SK-N-SH (cell line): ENCODE results near the gene UNC79. TPM values are rescaled to one million over a fixed set of nuclear protein-coding genes. Genes with fewer than 3 reads are reported as not detected.

ENCODE experiments used
- CTCF ChIA-PET: fragments of 300-600, 350-600 bp; formaldehyde crosslinking; extraction: SDS; loops from one replicate; lab custom pipeline; 2021; lab: Yijun Ruan, JAX
- POLR2A ChIA-PET: fragments of 350-600 bp; sonication (Branson Sonifier 250); formaldehyde crosslinking; extraction: SDS; loops from one replicate; lab custom pipeline; 2020; ENCODE audit warnings: antibody characterized with exemption, inconsistent platforms; lab: Yijun Ruan, JAX
- DNase-seq: peaks from one replicate; pipeline ENCODE4 v3.0.0; 2012
- H2AFZ ChIP-seq: fragments of 200-600 bp; sonication (generic); 2 replicates; pipeline ENCODE4 v1.8.1; 2016; ENCODE audit warnings: antibody characterized with exemption, mild to moderate bottlenecking, low read depth
- H3F3A ChIP-seq: fragments of 200-600 bp; sonication (generic); replicated peaks from 2 replicates; pipeline ENCODE3; 2016; ENCODE audit warnings: antibody characterized with exemption, mild to moderate bottlenecking; ENCODE audit not compliant: insufficient read depth
- H3K27ac ChIP-seq, 2 experiments: fragments of 200-500 bp in 1 of 2; fragments of 200-600 bp in 1 of 2; sonication (Bioruptor generic) in 1 of 2; sonication (generic), shearing (Covaris generic) in 1 of 2; 2 replicates each; pipeline versions ENCODE4 v1.5.1 to v1.6.1; 2014 to 2016; ENCODE audit warnings: low read depth in 2 of 2, inconsistent platforms in 1 of 2, low read length in 1 of 2, mild to moderate bottlenecking in 1 of 2, mixed read lengths in 1 of 2
- H3K27me3 ChIP-seq: fragments of 200-600 bp; sonication (generic), shearing (Covaris generic); 2 replicates; pipeline ENCODE4 v1.6.1; 2016; ENCODE audit warnings: mixed run types; ENCODE audit not compliant: insufficient read depth
- H3K36me3 ChIP-seq, 2 experiments: fragments of 200-500 bp in 1 of 2; fragments of 200-600 bp in 1 of 2; sonication (Bioruptor generic) in 1 of 2; sonication (generic) in 1 of 2; replicated peaks in 1 of 2; 2 replicates each; pipeline versions ENCODE3 to v1.5.1; 2014 to 2016; ENCODE audit warnings: low read length in 1 of 2, mild to moderate bottlenecking in 1 of 2; ENCODE audit not compliant: insufficient read depth in 2 of 2, control insufficient read depth in 1 of 2
- H3K4me1 ChIP-seq, 2 experiments: fragments of 200-500 bp in 1 of 2; fragments of 200-600 bp in 1 of 2; sonication (Bioruptor generic) in 1 of 2; sonication (generic), shearing (Covaris generic) in 1 of 2; 2 replicates each; pipeline versions ENCODE4 v1.5.1 to v1.6.1; 2014 to 2016; ENCODE audit warnings: low read depth in 1 of 2, low read length in 1 of 2, mixed run types in 1 of 2; ENCODE audit not compliant: insufficient read depth in 2 of 2, control insufficient read depth in 1 of 2
- H3K4me2 ChIP-seq: fragments of 200-600 bp; sonication (generic), shearing (Covaris generic); 2 replicates; pipeline ENCODE4 v1.6.1; 2017; ENCODE audit warnings: mixed run types
- H3K4me3 ChIP-seq, 2 experiments: fragments of 200-500 bp in 1 of 2; fragments of 200-600 bp in 1 of 2; sonication (Bioruptor generic) in 1 of 2; sonication (generic), shearing (Covaris generic) in 1 of 2; 2 replicates each; pipeline versions ENCODE4 v1.5.1 to v1.8.1; 2014 to 2016; ENCODE audit warnings: low read depth in 2 of 2, inconsistent platforms in 1 of 2, low read length in 1 of 2, mild to moderate bottlenecking in 1 of 2, mixed read lengths in 1 of 2, moderate library complexity in 1 of 2
- H3K79me2 ChIP-seq: fragments of 200-600 bp; sonication (generic); 2 replicates; pipeline ENCODE4 v1.8.1; 2017; ENCODE audit warnings: mild to moderate bottlenecking; ENCODE audit not compliant: insufficient read depth
- H3K9ac ChIP-seq: fragments of 200-600 bp; sonication (generic); 2 replicates; pipeline ENCODE4 v1.6.1; 2017; ENCODE audit warnings: mixed run types
- H3K9me2 ChIP-seq: fragments of 200-600 bp; sonication (generic); 2 replicates; pipeline ENCODE4 v1.6.1; 2017; ENCODE audit warnings: mixed run types
- H3K9me3 ChIP-seq: fragments of 200-600 bp; sonication (generic); 2 replicates; pipeline ENCODE4 v1.6.1; 2017; ENCODE audit warnings: mixed run types, mild to moderate bottlenecking, moderate library complexity
- H4K20me1 ChIP-seq: fragments of 200-600 bp; sonication (generic); 2 replicates; pipeline ENCODE4 v1.6.1; 2017; ENCODE audit warnings: mild to moderate bottlenecking, mixed run types; ENCODE audit not compliant: insufficient read depth
- FOSL2 ChIP-seq: IDR thresholded peaks from 2 replicates; pipeline ENCODE4 v1.4.0; 2012; ENCODE audit warnings: low read depth, mild to moderate bottlenecking, moderate library complexity, borderline replicate concordance
- FOXJ3 ChIP-seq: sonication (generic); formaldehyde crosslinking; IDR thresholded peaks from 2 replicates; pipeline ENCODE4 v1.5.1; 2020; ENCODE audit warnings: mild to moderate bottlenecking, missing genetic modification reagents
- FOXM1 ChIP-seq: IDR thresholded peaks from 2 replicates; pipeline ENCODE4 v1.4.0; 2012; ENCODE audit warnings: low read depth, mild to moderate bottlenecking
- GABPA ChIP-seq: IDR thresholded peaks from 2 replicates; pipeline ENCODE4 v1.4.0; 2012; ENCODE audit warnings: low read depth, mild to moderate bottlenecking
- JUND ChIP-seq: IDR thresholded peaks from 2 replicates; pipeline ENCODE4 v1.4.0; 2012
- MEF2A ChIP-seq: IDR thresholded peaks from 2 replicates; pipeline ENCODE4 v1.4.0; 2012; ENCODE audit warnings: low read depth, borderline replicate concordance
- NFIC ChIP-seq: IDR thresholded peaks from 2 replicates; pipeline ENCODE4 v1.4.0; 2012; ENCODE audit warnings: borderline replicate concordance
- RAD21 ChIP-seq: IDR thresholded peaks from 2 replicates; pipeline ENCODE4 v1.6.1; 2012; ENCODE audit warnings: mild to moderate bottlenecking, low read length
- SMC3 ChIP-seq: IDR thresholded peaks from 2 replicates; pipeline ENCODE4 v1.6.1; 2012; ENCODE audit warnings: low read depth, low read length, improper control_type of control experiment
- TCF12 ChIP-seq: IDR thresholded peaks from 2 replicates; pipeline ENCODE4 v1.4.0; 2012
- TEAD4 ChIP-seq: IDR thresholded peaks from 2 replicates; pipeline ENCODE4 v1.4.0; 2012; ENCODE audit warnings: mild to moderate bottlenecking, borderline replicate concordance; ENCODE audit not compliant: insufficient read depth
- YY1 ChIP-seq: IDR thresholded peaks from 2 replicates; pipeline ENCODE4 v1.4.0; 2012; ENCODE audit warnings: low read depth, mild to moderate bottlenecking
- WGBS: methylation state at CpG from one replicate; pipeline ENCODE4 v1.1.6; 2017; ENCODE audit warnings: low lambda C conversion rate; 5-methylcytosine and 5-hydroxymethylcytosine counted together
- polyA plus RNA-seq, 3 experiments: library from polyadenylated mRNA; depleted of rRNA; stranded (reverse); fragments of >200 nt; gene quantifications; 2 replicates each; pipeline ENCODE4 v1.2.3, GENCODE V29; 2012
- TF ChIP-seq, protein P1 (sequence below): IDR thresholded peaks from 2 replicates; pipeline ENCODE4 v1.4.0; 2012; ENCODE audit warnings: low read depth, borderline replicate concordance
- TF ChIP-seq, protein P2 (sequence below): IDR thresholded peaks from 2 replicates; pipeline ENCODE4 v1.6.1; 2012; ENCODE audit warnings: mild to moderate bottlenecking, low read depth, low read length, moderate library complexity
- TF ChIP-seq, protein P3 (sequence below): IDR thresholded peaks from 2 replicates; pipeline ENCODE4 v1.4.0; 2012; ENCODE audit warnings: low read depth
- TF ChIP-seq, protein P4 (sequence below): IDR thresholded peaks from 2 replicates; pipeline ENCODE4 v1.4.0; 2012; ENCODE audit warnings: low read depth, borderline replicate concordance

Gene UNC79
- polyA plus RNA-seq, 1 of the 3 experiments (the other 2 are of a cell fraction) = 0.10 TPM

DNA sequence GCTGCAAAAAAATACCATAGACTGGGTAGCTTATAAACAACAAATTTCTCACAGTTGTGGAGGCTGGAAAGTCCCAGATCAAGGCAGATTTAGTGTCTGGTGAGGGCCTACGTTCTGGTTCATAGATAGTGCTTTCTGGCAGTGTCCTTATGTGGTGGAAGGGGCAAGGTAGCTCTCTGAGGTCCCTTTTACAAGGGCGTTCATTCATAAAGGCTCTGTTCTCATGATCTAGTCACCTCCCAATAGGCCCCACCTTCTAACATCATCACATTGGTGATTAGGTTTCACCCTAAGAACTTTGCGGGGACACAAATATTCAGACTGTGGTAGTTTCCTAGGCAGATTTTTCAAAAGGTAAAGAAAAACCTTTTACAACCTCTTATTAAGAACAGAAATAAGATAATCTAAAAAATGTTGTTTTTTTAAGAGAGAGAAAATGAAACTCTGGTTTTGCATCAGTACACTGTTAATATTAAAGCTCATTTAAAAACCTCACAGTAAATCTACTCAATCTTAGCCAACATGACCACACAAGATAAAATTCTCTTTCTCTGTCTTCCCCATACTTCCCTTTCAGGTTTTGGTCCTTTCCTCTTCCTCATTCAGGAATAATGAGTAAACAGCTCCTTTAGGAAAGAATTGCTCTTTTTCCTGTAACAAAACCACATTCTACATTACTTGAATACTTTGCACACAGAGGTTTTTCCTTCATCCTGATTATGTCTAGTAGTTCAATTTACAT, 117.5 kb downstream of the UNC79 start:
- Histone ChIP-seq H4K20me1 (no peaks in the 10 kb centered on the region), H3K9ac (no peak overlapping the region), H3K4me2 (no peak overlapping the region), H3K79me2 (no peaks in the 10 kb centered on the region)
- CTCF ChIA-PET = interaction anchor here (0.7 to 1.2 kb wide), 2 partner anchors 11 to 297 kb away, joined by 3 to 5 read pairs; no protein-coding TSS in a partner anchor
- POLR2A ChIA-PET = no interaction called here
- WGBS = 38% methylated on average over 3 of the region's 3 CpGs
- TF ChIP-seq FOSL2 = no peak
- no peak for TF ChIP-seq SMC3
- no peak for TF ChIP-seq MEF2A
- TF ChIP-seq, protein P1, sequence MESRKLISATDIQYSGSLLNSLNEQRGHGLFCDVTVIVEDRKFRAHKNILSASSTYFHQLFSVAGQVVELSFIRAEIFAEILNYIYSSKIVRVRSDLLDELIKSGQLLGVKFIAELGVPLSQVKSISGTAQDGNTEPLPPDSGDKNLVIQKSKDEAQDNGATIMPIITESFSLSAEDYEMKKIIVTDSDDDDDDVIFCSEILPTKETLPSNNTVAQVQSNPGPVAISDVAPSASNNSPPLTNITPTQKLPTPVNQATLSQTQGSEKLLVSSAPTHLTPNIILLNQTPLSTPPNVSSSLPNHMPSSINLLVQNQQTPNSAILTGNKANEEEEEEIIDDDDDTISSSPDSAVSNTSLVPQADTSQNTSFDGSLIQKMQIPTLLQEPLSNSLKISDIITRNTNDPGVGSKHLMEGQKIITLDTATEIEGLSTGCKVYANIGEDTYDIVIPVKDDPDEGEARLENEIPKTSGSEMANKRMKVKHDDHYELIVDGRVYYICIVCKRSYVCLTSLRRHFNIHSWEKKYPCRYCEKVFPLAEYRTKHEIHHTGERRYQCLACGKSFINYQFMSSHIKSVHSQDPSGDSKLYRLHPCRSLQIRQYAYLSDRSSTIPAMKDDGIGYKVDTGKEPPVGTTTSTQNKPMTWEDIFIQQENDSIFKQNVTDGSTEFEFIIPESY = no peak
- no peak for TF ChIP-seq YY1
- TF ChIP-seq NFIC = no peak
- TF ChIP-seq RAD21 = no peak
- TF ChIP-seq FOXM1 = no peak
- TF ChIP-seq TEAD4 = no peak
- no peak for TF ChIP-seq JUND
- TF ChIP-seq, protein P2, sequence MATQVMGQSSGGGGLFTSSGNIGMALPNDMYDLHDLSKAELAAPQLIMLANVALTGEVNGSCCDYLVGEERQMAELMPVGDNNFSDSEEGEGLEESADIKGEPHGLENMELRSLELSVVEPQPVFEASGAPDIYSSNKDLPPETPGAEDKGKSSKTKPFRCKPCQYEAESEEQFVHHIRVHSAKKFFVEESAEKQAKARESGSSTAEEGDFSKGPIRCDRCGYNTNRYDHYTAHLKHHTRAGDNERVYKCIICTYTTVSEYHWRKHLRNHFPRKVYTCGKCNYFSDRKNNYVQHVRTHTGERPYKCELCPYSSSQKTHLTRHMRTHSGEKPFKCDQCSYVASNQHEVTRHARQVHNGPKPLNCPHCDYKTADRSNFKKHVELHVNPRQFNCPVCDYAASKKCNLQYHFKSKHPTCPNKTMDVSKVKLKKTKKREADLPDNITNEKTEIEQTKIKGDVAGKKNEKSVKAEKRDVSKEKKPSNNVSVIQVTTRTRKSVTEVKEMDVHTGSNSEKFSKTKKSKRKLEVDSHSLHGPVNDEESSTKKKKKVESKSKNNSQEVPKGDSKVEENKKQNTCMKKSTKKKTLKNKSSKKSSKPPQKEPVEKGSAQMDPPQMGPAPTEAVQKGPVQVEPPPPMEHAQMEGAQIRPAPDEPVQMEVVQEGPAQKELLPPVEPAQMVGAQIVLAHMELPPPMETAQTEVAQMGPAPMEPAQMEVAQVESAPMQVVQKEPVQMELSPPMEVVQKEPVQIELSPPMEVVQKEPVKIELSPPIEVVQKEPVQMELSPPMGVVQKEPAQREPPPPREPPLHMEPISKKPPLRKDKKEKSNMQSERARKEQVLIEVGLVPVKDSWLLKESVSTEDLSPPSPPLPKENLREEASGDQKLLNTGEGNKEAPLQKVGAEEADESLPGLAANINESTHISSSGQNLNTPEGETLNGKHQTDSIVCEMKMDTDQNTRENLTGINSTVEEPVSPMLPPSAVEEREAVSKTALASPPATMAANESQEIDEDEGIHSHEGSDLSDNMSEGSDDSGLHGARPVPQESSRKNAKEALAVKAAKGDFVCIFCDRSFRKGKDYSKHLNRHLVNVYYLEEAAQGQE = no peak
- no peak for TF ChIP-seq GABPA
- TF ChIP-seq, all 33 proteins: peak for 0
- DNase-seq = no peak
- no peaks in the 10 kb centered on the region for H3K9me3 ChIP-seq
- no peaks in the 10 kb centered on the region for H3K9me2 ChIP-seq
- H3K36me3 ChIP-seq = no peaks in the 10 kb centered on the region
- H3K4me3 ChIP-seq = no peak overlapping the region
- H2AFZ ChIP-seq = no peak overlapping the region
- no peak overlapping the region for H3K27ac ChIP-seq
- H3K4me1 ChIP-seq = no peaks in the 10 kb centered on the region; a peak in 1 of 4 replicates
- no peaks in the 10 kb centered on the region for H3F3A ChIP-seq
- H3K27me3 ChIP-seq = no peaks in the 10 kb centered on the region

DNA sequence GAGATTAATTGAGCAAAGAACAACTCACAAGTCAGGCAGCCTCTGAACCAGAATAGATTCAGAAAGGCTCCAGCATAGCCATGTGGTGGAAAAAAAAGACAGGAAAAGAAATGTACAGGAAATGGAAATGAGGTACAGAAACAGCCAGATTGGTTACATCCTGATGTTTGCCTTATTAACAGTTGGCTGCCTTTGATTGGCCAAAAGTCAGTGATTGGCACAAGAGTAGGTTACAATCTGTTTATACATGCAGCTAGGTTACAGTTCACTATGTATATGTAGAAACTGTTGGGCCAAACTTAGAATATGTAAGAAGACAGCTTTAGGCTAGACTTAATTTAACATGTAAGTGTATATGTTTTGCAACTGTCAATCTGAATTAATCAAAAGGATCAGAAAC, 118.9 kb downstream of the UNC79 start:
- Histone ChIP-seq H3K27me3 (no peaks in the 10 kb centered on the region), H3K4me1 (no peaks in the 10 kb centered on the region; a peak in 1 of 4 replicates), H3K27ac (no peak overlapping the region), H3K79me2 (no peaks in the 10 kb centered on the region), H2AFZ (no peak overlapping the region), H3K4me2 (no peak overlapping the region), H3K36me3 (no peaks in the 10 kb centered on the region), H3F3A (no peaks in the 10 kb centered on the region), H4K20me1 (no peaks in the 10 kb centered on the region), H3K9me2 (no peaks in the 10 kb centered on the region), H3K4me3 (no peak overlapping the region), H3K9ac (no peak overlapping the region), H3K9me3 (no peaks in the 10 kb centered on the region)
- ChIA-PET CTCF (interaction anchor here (1.0 to 2.1 kb wide), 2 partner anchors 13 to 343 kb away, joined by 5 to 8 read pairs; partner anchors contain the start of genes GON7 and UBR7), POLR2A (no interaction called here)
- TF ChIP-seq, protein P3, sequence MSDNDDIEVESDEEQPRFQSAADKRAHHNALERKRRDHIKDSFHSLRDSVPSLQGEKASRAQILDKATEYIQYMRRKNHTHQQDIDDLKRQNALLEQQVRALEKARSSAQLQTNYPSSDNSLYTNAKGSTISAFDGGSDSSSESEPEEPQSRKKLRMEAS = no peak
- TF ChIP-seq TCF12 (no peak), FOXJ3 (CRISPR knock-in tag) (no peak), NFIC (no peak)
- TF ChIP-seq, protein P2 = no peak
- TF ChIP-seq, protein P4, sequence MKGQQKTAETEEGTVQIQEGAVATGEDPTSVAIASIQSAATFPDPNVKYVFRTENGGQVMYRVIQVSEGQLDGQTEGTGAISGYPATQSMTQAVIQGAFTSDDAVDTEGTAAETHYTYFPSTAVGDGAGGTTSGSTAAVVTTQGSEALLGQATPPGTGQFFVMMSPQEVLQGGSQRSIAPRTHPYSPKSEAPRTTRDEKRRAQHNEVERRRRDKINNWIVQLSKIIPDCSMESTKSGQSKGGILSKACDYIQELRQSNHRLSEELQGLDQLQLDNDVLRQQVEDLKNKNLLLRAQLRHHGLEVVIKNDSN = no peak
- no peak for DNase-seq
